Peyer's patch (tissue), 4 donors: ENCODE data around the gene APOL4.

Experiments
- POLR2A ChIP-seq, 2 donors: fragments of 450-650 bp; IDR thresholded peaks; one replicate each; pipeline ENCODE4 v1.5.1; 2017; ENCODE audit warnings: antibody characterized with exemption in 2 of 2, mild to moderate bottlenecking in 2 of 2, moderate library complexity in 2 of 2
- TF ChIP-seq, protein P1 (sequence below), 6 experiments: fragments of 450-650 bp in 4 of 6; fragments of 200-600 bp in 2 of 6; sonication (generic) in 1 of 6; IDR thresholded peaks; one replicate each; pipeline ENCODE4 v1.5.1; 2017 to 2019; ENCODE audit warnings: antibody characterized with exemption in 6 of 6, mild to moderate bottlenecking in 3 of 6, moderate library complexity in 1 of 6

GRCh38 chr22:36193171-36193570 is 8.4 kb downstream of the APOL4 start:
- TF ChIP-seq, protein P1, sequence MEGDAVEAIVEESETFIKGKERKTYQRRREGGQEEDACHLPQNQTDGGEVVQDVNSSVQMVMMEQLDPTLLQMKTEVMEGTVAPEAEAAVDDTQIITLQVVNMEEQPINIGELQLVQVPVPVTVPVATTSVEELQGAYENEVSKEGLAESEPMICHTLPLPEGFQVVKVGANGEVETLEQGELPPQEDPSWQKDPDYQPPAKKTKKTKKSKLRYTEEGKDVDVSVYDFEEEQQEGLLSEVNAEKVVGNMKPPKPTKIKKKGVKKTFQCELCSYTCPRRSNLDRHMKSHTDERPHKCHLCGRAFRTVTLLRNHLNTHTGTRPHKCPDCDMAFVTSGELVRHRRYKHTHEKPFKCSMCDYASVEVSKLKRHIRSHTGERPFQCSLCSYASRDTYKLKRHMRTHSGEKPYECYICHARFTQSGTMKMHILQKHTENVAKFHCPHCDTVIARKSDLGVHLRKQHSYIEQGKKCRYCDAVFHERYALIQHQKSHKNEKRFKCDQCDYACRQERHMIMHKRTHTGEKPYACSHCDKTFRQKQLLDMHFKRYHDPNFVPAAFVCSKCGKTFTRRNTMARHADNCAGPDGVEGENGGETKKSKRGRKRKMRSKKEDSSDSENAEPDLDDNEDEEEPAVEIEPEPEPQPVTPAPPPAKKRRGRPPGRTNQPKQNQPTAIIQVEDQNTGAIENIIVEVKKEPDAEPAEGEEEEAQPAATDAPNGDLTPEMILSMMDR (IDR thresholded peaks at IDR 0.05): no peak
- no peak for TF ChIP-seq POLR2A (IDR thresholded peaks at IDR 0.05)
